SK-N-SH (cell line): ENCODE results near the gene FARSB. TPM values are rescaled to one million over a fixed set of nuclear protein-coding genes. Genes with fewer than 3 reads are reported as not detected.

ENCODE experiments used
- CTCF ChIA-PET: fragments of 300-600, 350-600 bp; formaldehyde crosslinking; extraction: SDS; loops from one replicate; lab custom pipeline; 2021; lab: Yijun Ruan, JAX
- POLR2A ChIA-PET: fragments of 350-600 bp; sonication (Branson Sonifier 250); formaldehyde crosslinking; extraction: SDS; loops from one replicate; lab custom pipeline; 2020; ENCODE audit warnings: antibody characterized with exemption, inconsistent platforms; lab: Yijun Ruan, JAX
- DNase-seq: peaks from one replicate; pipeline ENCODE4 v3.0.0; 2012
- H2AFZ ChIP-seq: fragments of 200-600 bp; sonication (generic); 2 replicates; pipeline ENCODE4 v1.8.1; 2016; ENCODE audit warnings: antibody characterized with exemption, mild to moderate bottlenecking, low read depth
- H3F3A ChIP-seq: fragments of 200-600 bp; sonication (generic); replicated peaks from 2 replicates; pipeline ENCODE3; 2016; ENCODE audit warnings: antibody characterized with exemption, mild to moderate bottlenecking; ENCODE audit not compliant: insufficient read depth
- H3K27ac ChIP-seq, 2 experiments: fragments of 200-500 bp in 1 of 2; fragments of 200-600 bp in 1 of 2; sonication (Bioruptor generic) in 1 of 2; sonication (generic), shearing (Covaris generic) in 1 of 2; 2 replicates each; pipeline versions ENCODE4 v1.5.1 to v1.6.1; 2014 to 2016; ENCODE audit warnings: low read depth in 2 of 2, inconsistent platforms in 1 of 2, low read length in 1 of 2, mild to moderate bottlenecking in 1 of 2, mixed read lengths in 1 of 2
- H3K27me3 ChIP-seq: fragments of 200-600 bp; sonication (generic), shearing (Covaris generic); 2 replicates; pipeline ENCODE4 v1.6.1; 2016; ENCODE audit warnings: mixed run types; ENCODE audit not compliant: insufficient read depth
- H3K36me3 ChIP-seq, 2 experiments: fragments of 200-500 bp in 1 of 2; fragments of 200-600 bp in 1 of 2; sonication (Bioruptor generic) in 1 of 2; sonication (generic) in 1 of 2; replicated peaks in 1 of 2; 2 replicates each; pipeline versions ENCODE3 to v1.5.1; 2014 to 2016; ENCODE audit warnings: low read length in 1 of 2, mild to moderate bottlenecking in 1 of 2; ENCODE audit not compliant: insufficient read depth in 2 of 2, control insufficient read depth in 1 of 2
- H3K4me1 ChIP-seq, 2 experiments: fragments of 200-500 bp in 1 of 2; fragments of 200-600 bp in 1 of 2; sonication (Bioruptor generic) in 1 of 2; sonication (generic), shearing (Covaris generic) in 1 of 2; 2 replicates each; pipeline versions ENCODE4 v1.5.1 to v1.6.1; 2014 to 2016; ENCODE audit warnings: low read depth in 1 of 2, low read length in 1 of 2, mixed run types in 1 of 2; ENCODE audit not compliant: insufficient read depth in 2 of 2, control insufficient read depth in 1 of 2
- H3K4me2 ChIP-seq: fragments of 200-600 bp; sonication (generic), shearing (Covaris generic); 2 replicates; pipeline ENCODE4 v1.6.1; 2017; ENCODE audit warnings: mixed run types
- H3K4me3 ChIP-seq, 2 experiments: fragments of 200-500 bp in 1 of 2; fragments of 200-600 bp in 1 of 2; sonication (Bioruptor generic) in 1 of 2; sonication (generic), shearing (Covaris generic) in 1 of 2; 2 replicates each; pipeline versions ENCODE4 v1.5.1 to v1.8.1; 2014 to 2016; ENCODE audit warnings: low read depth in 2 of 2, inconsistent platforms in 1 of 2, low read length in 1 of 2, mild to moderate bottlenecking in 1 of 2, mixed read lengths in 1 of 2, moderate library complexity in 1 of 2
- H3K79me2 ChIP-seq: fragments of 200-600 bp; sonication (generic); 2 replicates; pipeline ENCODE4 v1.8.1; 2017; ENCODE audit warnings: mild to moderate bottlenecking; ENCODE audit not compliant: insufficient read depth
- H3K9ac ChIP-seq: fragments of 200-600 bp; sonication (generic); 2 replicates; pipeline ENCODE4 v1.6.1; 2017; ENCODE audit warnings: mixed run types
- H3K9me2 ChIP-seq: fragments of 200-600 bp; sonication (generic); 2 replicates; pipeline ENCODE4 v1.6.1; 2017; ENCODE audit warnings: mixed run types
- H3K9me3 ChIP-seq: fragments of 200-600 bp; sonication (generic); 2 replicates; pipeline ENCODE4 v1.6.1; 2017; ENCODE audit warnings: mixed run types, mild to moderate bottlenecking, moderate library complexity
- H4K20me1 ChIP-seq: fragments of 200-600 bp; sonication (generic); 2 replicates; pipeline ENCODE4 v1.6.1; 2017; ENCODE audit warnings: mild to moderate bottlenecking, mixed run types; ENCODE audit not compliant: insufficient read depth
- EZH2phosphoT487 ChIP-seq: fragments of 200-600 bp; sonication (generic); IDR thresholded peaks from 2 replicates; pipeline ENCODE4 v1.6.1; 2017; ENCODE audit warnings: low read depth, mixed run types, mild to moderate bottlenecking, antibody characterized with exemption, moderate library complexity, borderline replicate concordance
- FOSL2 ChIP-seq: IDR thresholded peaks from 2 replicates; pipeline ENCODE4 v1.4.0; 2012; ENCODE audit warnings: low read depth, mild to moderate bottlenecking, moderate library complexity, borderline replicate concordance
- FOXJ3 ChIP-seq: sonication (generic); formaldehyde crosslinking; IDR thresholded peaks from 2 replicates; pipeline ENCODE4 v1.5.1; 2020; ENCODE audit warnings: mild to moderate bottlenecking, missing genetic modification reagents
- RXRA ChIP-seq: IDR thresholded peaks from 2 replicates; pipeline ENCODE4 v1.4.0; 2012; ENCODE audit warnings: low read depth, mild to moderate bottlenecking, borderline replicate concordance
- SIN3A ChIP-seq: IDR thresholded peaks from 2 replicates; pipeline ENCODE4 v1.6.1; 2012; ENCODE audit warnings: low read depth, mild to moderate bottlenecking, low read length, moderate library complexity, borderline replicate concordance
- TAF1 ChIP-seq: IDR thresholded peaks from 2 replicates; pipeline ENCODE4 v1.6.1; 2012; ENCODE audit warnings: low read depth, mild to moderate bottlenecking, low read length, moderate library complexity, borderline replicate concordance
- USF1 ChIP-seq: IDR thresholded peaks from 2 replicates; pipeline ENCODE4 v1.4.0; 2012; ENCODE audit warnings: low read depth, borderline replicate concordance
- WGBS: methylation state at CpG from one replicate; pipeline ENCODE4 v1.1.6; 2017; ENCODE audit warnings: low lambda C conversion rate; 5-methylcytosine and 5-hydroxymethylcytosine counted together
- polyA plus RNA-seq, 3 experiments: library from polyadenylated mRNA; depleted of rRNA; stranded (reverse); fragments of >200 nt; gene quantifications; 2 replicates each; pipeline ENCODE4 v1.2.3, GENCODE V29; 2012
- TF ChIP-seq, protein P1 (sequence below): IDR thresholded peaks from 2 replicates; pipeline ENCODE4; 2012

Gene FARSB
- polyA plus RNA-seq, 1 of the 3 experiments (the other 2 are of a cell fraction), result 15.4 TPM

DNA sequence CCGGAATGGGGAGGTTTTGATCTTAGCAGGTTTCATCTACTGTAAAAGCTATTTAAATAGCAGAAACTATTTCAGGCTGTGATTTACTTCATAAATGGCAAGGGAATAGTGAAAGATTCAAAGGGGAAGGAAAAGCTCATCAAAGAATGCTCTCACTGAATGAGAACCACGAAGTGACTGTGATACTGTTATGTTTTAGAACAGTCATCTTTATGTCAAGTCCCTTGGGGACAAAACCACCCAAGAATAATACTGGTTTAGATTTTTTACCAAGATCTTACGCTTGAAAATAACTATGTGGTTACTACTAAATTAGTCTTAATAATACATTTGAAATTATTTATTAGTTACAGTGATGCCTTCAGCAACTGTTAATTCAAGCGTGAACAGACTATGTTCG is 28.1 kb downstream of the FARSB start (continued):
- no peak for TF ChIP-seq EZH2phosphoT487
- TF ChIP-seq TAF1, result no peak
- TF ChIP-seq USF1, result no peak

GRCh38 chr2:222623756-222624309 is 32.1 kb downstream of the FARSB start:
- no peaks in the 10 kb centered on the region for H3F3A ChIP-seq
- ChIA-PET POLR2A (no interaction called here), CTCF (interaction anchor here (0.9 to 1.5 kb wide), 4 partner anchors 9 to 306 kb away, joined by 3 to 6 read pairs (median 4); no protein-coding TSS in a partner anchor)
- no peak overlapping the region for H3K9ac ChIP-seq
- H4K20me1 ChIP-seq, result no peaks in the 10 kb centered on the region
- 94% methylated on average over 6 of the region's 6 CpGs for WGBS
- H3K4me2 ChIP-seq, result no peak overlapping the region
- H3K79me2 ChIP-seq, result no peaks in the 10 kb centered on the region
- H3K27ac ChIP-seq, result no peak overlapping the region
- H3K4me3 ChIP-seq, result no peak overlapping the region
- no peaks in the 10 kb centered on the region for H3K4me1 ChIP-seq
- no peak for DNase-seq
- TF ChIP-seq, protein P1, sequence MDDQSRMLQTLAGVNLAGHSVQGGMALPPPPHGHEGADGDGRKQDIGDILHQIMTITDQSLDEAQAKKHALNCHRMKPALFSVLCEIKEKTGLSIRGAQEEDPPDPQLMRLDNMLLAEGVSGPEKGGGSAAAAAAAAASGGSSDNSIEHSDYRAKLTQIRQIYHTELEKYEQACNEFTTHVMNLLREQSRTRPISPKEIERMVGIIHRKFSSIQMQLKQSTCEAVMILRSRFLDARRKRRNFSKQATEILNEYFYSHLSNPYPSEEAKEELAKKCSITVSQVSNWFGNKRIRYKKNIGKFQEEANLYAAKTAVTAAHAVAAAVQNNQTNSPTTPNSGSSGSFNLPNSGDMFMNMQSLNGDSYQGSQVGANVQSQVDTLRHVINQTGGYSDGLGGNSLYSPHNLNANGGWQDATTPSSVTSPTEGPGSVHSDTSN, result no peak
- TF ChIP-seq SIN3A (no peak), FOXJ3 (CRISPR knock-in tag) (no peak), FOSL2 (no peak), RXRA (no peak)
- H3K36me3 ChIP-seq, result peaks cover 49 to 81% of the 10 kb centered on the region in 2 experiments
- no peaks in the 10 kb centered on the region for H3K27me3 ChIP-seq
- no peaks in the 10 kb centered on the region for H3K9me3 ChIP-seq
- H3K9me2 ChIP-seq, result no peaks in the 10 kb centered on the region
- H2AFZ ChIP-seq, result no peak overlapping the region

GRCh38 chr2:222622910-222623309 is 33.0 kb downstream of the FARSB start:
- no peak for DNase-seq
- H3K4me1 ChIP-seq, result no peaks in the 10 kb centered on the region
- H2AFZ ChIP-seq, result no peak overlapping the region
- no peaks in the 10 kb centered on the region for H3K79me2 ChIP-seq
- no peak for TF ChIP-seq TAF1
- TF ChIP-seq SIN3A, result no peak
- peaks cover 50 to 78% of the 10 kb centered on the region in 2 experiments for H3K36me3 ChIP-seq
- ChIA-PET POLR2A (no interaction called here), CTCF (interaction anchor here (0.6 to 1.1 kb wide), 4 partner anchors 10 to 596 kb away, joined by 3 to 4 read pairs (median 3); no protein-coding TSS in a partner anchor)
- WGBS, result 90% methylated on average over 2 of the region's 2 CpGs
- no peak overlapping the region for H3K27ac ChIP-seq
- H3K9me2 ChIP-seq, result no peaks in the 10 kb centered on the region
- H3K27me3 ChIP-seq, result no peaks in the 10 kb centered on the region
- no peak overlapping the region for H3K4me3 ChIP-seq
- no peaks in the 10 kb centered on the region for H3K9me3 ChIP-seq
- no peaks in the 10 kb centered on the region for H4K20me1 ChIP-seq
- H3F3A ChIP-seq, result peaks cover 5% of the 10 kb centered on the region
- H3K9ac ChIP-seq, result no peak overlapping the region
- no peak overlapping the region for H3K4me2 ChIP-seq
